Dendritic cell treated with granulocyte-macrophage colony-stimulating factor and Interleukin-4, amounts not matched to agents 40 ng/mL and 50 ng/mL, for 4 days (primary cell): ENCODE measurements around the gene NCAPD3.

Source experiments
- H3K27ac Mint-ChIP-seq: one replicate; pipeline ENCODE4 v1.8.0; 2022; ENCODE audit warnings: mild to moderate bottlenecking, mixed read lengths
- H3K27me3 Mint-ChIP-seq: one replicate; pipeline ENCODE4 v1.8.0; 2022; ENCODE audit warnings: mild to moderate bottlenecking, mixed read lengths
- H3K36me3 Mint-ChIP-seq: one replicate; pipeline ENCODE4 v1.8.0; 2022; ENCODE audit warnings: low read depth, mixed read lengths
- H3K4me1 Mint-ChIP-seq: one replicate; pipeline ENCODE4 v1.8.0; 2022; ENCODE audit warnings: low read depth, mixed read lengths
- H3K4me3 Mint-ChIP-seq: one replicate; pipeline ENCODE4 v1.8.0; 2022; ENCODE audit warnings: mild to moderate bottlenecking, moderate library complexity, mixed read lengths
- H3K9me3 Mint-ChIP-seq: one replicate; pipeline ENCODE4 v1.8.0; 2022; ENCODE audit warnings: mixed read lengths
- intact Hi-C: fragments of 100-400 bp; cut with micrococcal nuclease; formaldehyde crosslinking; loops from one replicate; pipeline ENCODE4 v1.15.0; 2022

Gene NCAPD3

GRCh38 chr11:134140961-134141490, 82.7 kb downstream of the NCAPD3 start:
- peaks cover 19% of the 10 kb centered on the region for H3K9me3 Mint-ChIP-seq
- peaks cover 10% of the 10 kb centered on the region for H3K4me1 Mint-ChIP-seq
- intact Hi-C loops: no loop called here
- H3K36me3 Mint-ChIP-seq: no peaks in the 10 kb centered on the region
- no peak overlapping the region for H3K27ac Mint-ChIP-seq
- no peaks in the 10 kb centered on the region for H3K27me3 Mint-ChIP-seq
- no peak overlapping the region for H3K4me3 Mint-ChIP-seq

GRCh38 chr11:134139873-134140331, 83.9 kb downstream of the NCAPD3 start:
- H3K4me1 Mint-ChIP-seq: peaks cover 10% of the 10 kb centered on the region
- no peaks in the 10 kb centered on the region for H3K36me3 Mint-ChIP-seq
- no peaks in the 10 kb centered on the region for H3K27me3 Mint-ChIP-seq
- H3K4me3 Mint-ChIP-seq: no peak overlapping the region
- intact Hi-C loops: loop anchor here (2.0 to 5.0 kb wide), 2 partner anchors 89 to 213 kb away; no protein-coding TSS in a partner anchor
- H3K27ac Mint-ChIP-seq: no peak overlapping the region
- H3K9me3 Mint-ChIP-seq: peaks cover 16% of the 10 kb centered on the region

GRCh38 chr11:134139303-134139872, 84.4 kb downstream of the NCAPD3 start:
- intact Hi-C loops: loop anchor here (2.0 to 5.0 kb wide), 2 partner anchors 89 to 212 kb away; no protein-coding TSS in a partner anchor
- Mint-ChIP-seq H3K27ac (no peak overlapping the region), H3K4me1 (peaks cover 10% of the 10 kb centered on the region), H3K9me3 (peaks cover 11% of the 10 kb centered on the region), H3K36me3 (no peaks in the 10 kb centered on the region), H3K4me3 (no peak overlapping the region), H3K27me3 (no peaks in the 10 kb centered on the region)

- H3K27ac Mint-ChIP-seq: no peak overlapping the region
- intact Hi-C loops: loop anchor here (2.0 to 5.0 kb wide), 2 partner anchors 88 to 211 kb away; no protein-coding TSS in a partner anchor
- H3K36me3 Mint-ChIP-seq: no peaks in the 10 kb centered on the region
- H3K27me3 Mint-ChIP-seq: no peaks in the 10 kb centered on the region
- H3K4me1 Mint-ChIP-seq: no peaks in the 10 kb centered on the region
- H3K9me3 Mint-ChIP-seq: peaks cover 11% of the 10 kb centered on the region
- H3K4me3 Mint-ChIP-seq: no peak overlapping the region
These were observed 85.4 kb downstream of the NCAPD3 start for GRCh38 chr11:134138376-134138775.

GRCh38 chr11:134134167-134134566, 89.6 kb downstream of the NCAPD3 start:
- H3K27me3 Mint-ChIP-seq: peaks cover 2% of the 10 kb centered on the region
- no peak overlapping the region for H3K27ac Mint-ChIP-seq
- no peaks in the 10 kb centered on the region for H3K36me3 Mint-ChIP-seq
- no peak overlapping the region for H3K4me3 Mint-ChIP-seq
- intact Hi-C loops: no loop called here
- no peaks in the 10 kb centered on the region for H3K4me1 Mint-ChIP-seq
- peaks cover 45% of the 10 kb centered on the region for H3K9me3 Mint-ChIP-seq

- Mint-ChIP-seq H3K4me3 (no peak overlapping the region), H3K9me3 (peaks cover 45% of the 10 kb centered on the region), H3K36me3 (no peaks in the 10 kb centered on the region), H3K27me3 (peaks cover 2% of the 10 kb centered on the region), H3K27ac (no peak overlapping the region), H3K4me1 (no peaks in the 10 kb centered on the region)
- intact Hi-C loops: no loop called here
These were observed 91.0 kb downstream of the NCAPD3 start for GRCh38 chr11:134132808-134133207.

- peaks cover 8% of the 10 kb centered on the region for H3K27me3 Mint-ChIP-seq
- no peaks in the 10 kb centered on the region for H3K36me3 Mint-ChIP-seq
- intact Hi-C loops: no loop called here
- H3K9me3 Mint-ChIP-seq: peaks cover 45% of the 10 kb centered on the region
- no peak overlapping the region for H3K27ac Mint-ChIP-seq
- H3K4me1 Mint-ChIP-seq: no peaks in the 10 kb centered on the region
- H3K4me3 Mint-ChIP-seq: no peak overlapping the region
These were observed 92.0 kb downstream of the NCAPD3 start for GRCh38 chr11:134131628-134132244.

GRCh38 chr11:134126217-134126822, 97.4 kb downstream of the NCAPD3 start:
- Mint-ChIP-seq H3K9me3 (peaks cover 15% of the 10 kb centered on the region), H3K27me3 (peaks cover 43% of the 10 kb centered on the region), H3K36me3 (no peaks in the 10 kb centered on the region), H3K4me1 (peaks cover 7% of the 10 kb centered on the region), H3K4me3 (no peak overlapping the region), H3K27ac (no peak overlapping the region)
- intact Hi-C loops: no loop called here

GRCh38 chr11:134125507-134125906, 98.3 kb downstream of the NCAPD3 start:
- Mint-ChIP-seq H3K36me3 (no peaks in the 10 kb centered on the region), H3K4me3 (no peak overlapping the region), H3K9me3 (peaks cover 9% of the 10 kb centered on the region), H3K4me1 (peaks cover 7% of the 10 kb centered on the region), H3K27me3 (peaks cover 47% of the 10 kb centered on the region), H3K27ac (no peak overlapping the region)
- intact Hi-C loops: no loop called here

GRCh38 chr11:134124660-134125451, 98.9 kb downstream of the NCAPD3 start:
- peak overlapping the region; percentile 55 for H3K4me3 Mint-ChIP-seq
- peaks cover 7% of the 10 kb centered on the region for H3K4me1 Mint-ChIP-seq
- intact Hi-C loops: no loop called here
- peaks cover 2% of the 10 kb centered on the region for H3K9me3 Mint-ChIP-seq
- no peaks in the 10 kb centered on the region for H3K36me3 Mint-ChIP-seq
- H3K27me3 Mint-ChIP-seq: peaks cover 48% of the 10 kb centered on the region
- H3K27ac Mint-ChIP-seq: no peak overlapping the region

- no peak overlapping the region for H3K27ac Mint-ChIP-seq
- intact Hi-C loops: no loop called here
- peaks cover 38% of the 10 kb centered on the region for H3K27me3 Mint-ChIP-seq
These were observed 102.7 kb downstream of the NCAPD3 start for GRCh38 chr11:134120921-134121526.

GRCh38 chr11:134120143-134120850, 103.5 kb downstream of the NCAPD3 start:
- Mint-ChIP-seq H3K27me3 (peaks cover 31% of the 10 kb centered on the region), H3K27ac (no peak overlapping the region), H3K36me3 (no peaks in the 10 kb centered on the region), H3K4me3 (no peak overlapping the region), H3K4me1 (peaks cover 7% of the 10 kb centered on the region), H3K9me3 (no peaks in the 10 kb centered on the region)
- intact Hi-C loops: no loop called here

More at GRCh38 chr11:134120921-134121526, 102.7 kb downstream of the NCAPD3 start:
- Mint-ChIP-seq H3K9me3 (no peaks in the 10 kb centered on the region), H3K4me1 (peaks cover 7% of the 10 kb centered on the region), H3K36me3 (no peaks in the 10 kb centered on the region), H3K4me3 (no peak overlapping the region)

- Mint-ChIP-seq H3K27ac (no peak overlapping the region), H3K27me3 (peaks cover 19% of the 10 kb centered on the region), H3K9me3 (no peaks in the 10 kb centered on the region), H3K36me3 (no peaks in the 10 kb centered on the region), H3K4me1 (no peaks in the 10 kb centered on the region), H3K4me3 (no peak overlapping the region)
- intact Hi-C loops: no loop called here
These were observed 104.7 kb downstream of the NCAPD3 start for GRCh38 chr11:134119094-134119493.
